ENCODE data around the gene CDIP1.

CDIP1 gene

GRCh38 chr16:4488499-4488967 lies 50.0 kb downstream of the CDIP1 start:
- DNase-seq (ENCODE audit: low spot score): no peak

GRCh38 chr16:4487955-4488498 lies 50.5 kb downstream of the CDIP1 start:
- no peak for DNase-seq (ENCODE audit: low spot score)

- DNase-seq (ENCODE audit: low spot score): no peak
These were observed 52.3 kb downstream of the CDIP1 start for GRCh38 chr16:4486126-4486893.

GRCh38 chr16:4481963-4482362 lies 56.6 kb downstream of the CDIP1 start:
- no peak for DNase-seq (ENCODE audit: low spot score)

DNA sequence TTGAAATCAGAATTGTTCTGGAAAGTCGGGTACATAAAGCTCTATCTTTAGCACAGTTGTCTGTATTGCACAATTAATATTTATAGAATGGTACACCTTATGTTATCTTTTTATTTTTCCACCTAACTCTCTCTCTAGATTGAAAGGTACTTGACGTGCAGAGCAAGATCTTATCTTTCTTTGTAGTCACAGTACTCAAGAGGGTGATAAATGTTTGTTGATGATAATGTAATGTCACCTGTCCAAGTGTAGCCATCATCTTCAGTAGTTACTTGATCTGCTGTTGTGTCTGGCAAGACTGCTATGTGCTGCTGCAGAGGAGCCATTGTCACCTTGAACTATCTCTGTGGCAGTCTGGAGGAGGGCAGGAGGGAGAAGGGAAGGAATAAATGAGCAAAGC lies 57.0 kb downstream of the CDIP1 start:
- no peak for DNase-seq (ENCODE audit: low spot score)

DNA sequence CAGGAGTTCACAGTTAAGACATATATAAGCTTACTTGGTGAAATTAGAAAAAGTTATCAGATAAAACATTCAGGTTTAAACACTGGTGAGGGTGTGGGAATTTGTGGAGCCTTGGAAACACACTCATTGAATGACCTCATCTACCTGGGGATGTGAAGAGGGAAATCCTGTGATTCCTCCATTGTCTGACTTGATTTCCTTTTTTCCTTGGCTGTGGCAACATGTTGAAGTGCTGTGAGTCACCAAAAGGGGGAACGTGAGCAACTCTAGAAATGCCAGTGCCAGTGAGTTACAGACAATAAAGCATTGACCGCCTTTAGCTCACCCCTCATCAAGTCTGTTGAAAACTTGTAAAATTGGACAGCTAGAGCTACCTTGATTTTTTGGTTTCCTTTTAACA lies 60.6 kb downstream of the CDIP1 start:
- peak; percentile 43 for DNase-seq (ENCODE audit: low spot score)

- DNase-seq (ENCODE audit: low spot score): peak; percentile 95
These were observed 62.4 kb downstream of the CDIP1 start, which contains the start of gene HMOX2 for GRCh38 chr16:4475880-4476788. Gene HMOX2 (plus strand): TSS chr16:4476398. CDS start chr16:4505525, 29,127 bp downstream.

- DNase-seq (ENCODE audit: low spot score): peak; percentile 94
These were observed 64.2 kb downstream of the CDIP1 start, which contains the start of gene NMRAL1 for GRCh38 chr16:4474192-4474961. Gene NMRAL1 (minus strand): TSS chr16:4474625. CDS start chr16:4474132, 493 bp downstream.

DNA sequence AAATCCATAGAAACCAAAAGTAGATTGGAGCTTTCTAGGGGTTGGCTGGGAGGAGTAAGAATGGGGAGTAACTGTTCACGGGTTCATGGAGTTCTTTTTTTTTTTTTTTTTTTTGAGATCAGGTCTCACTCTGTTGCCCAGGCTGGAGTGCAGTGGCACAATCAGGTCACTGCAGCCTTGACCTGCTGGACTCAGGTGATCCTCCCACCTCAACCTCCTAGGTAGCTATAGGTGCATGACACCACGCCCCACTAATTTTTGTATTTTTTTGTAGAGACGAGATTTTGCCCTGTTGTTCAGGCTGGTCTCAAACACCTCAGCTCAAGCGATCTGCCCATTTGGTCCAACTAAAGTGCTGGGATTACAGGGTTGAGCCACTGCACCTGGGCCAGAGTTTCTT lies 65.7 kb downstream of the CDIP1 start:
- no peak for DNase-seq (ENCODE audit: low spot score)

- no peak for DNase-seq (ENCODE audit: low spot score)
These were observed 66.7 kb downstream of the CDIP1 start for GRCh38 chr16:4471869-4472268.

GRCh38 chr16:4468972-4469371 lies 69.6 kb downstream of the CDIP1 start:
- DNase-seq (ENCODE audit: low spot score): no peak

- no peak for DNase-seq (ENCODE audit: low spot score)
These were observed 70.7 kb downstream of the CDIP1 start for GRCh38 chr16:4467916-4468315.

GRCh38 chr16:4465977-4466779 lies 72.4 kb downstream of the CDIP1 start:
- DNase-seq (ENCODE audit: low spot score): no peak

GRCh38 chr16:4463522-4464163 lies 74.9 kb downstream of the CDIP1 start:
- no peak for DNase-seq (ENCODE audit: low spot score)

GRCh38 chr16:4461250-4462085 lies 77.1 kb downstream of the CDIP1 start:
- peak; percentile 8 for DNase-seq (ENCODE audit: low spot score)

DNA sequence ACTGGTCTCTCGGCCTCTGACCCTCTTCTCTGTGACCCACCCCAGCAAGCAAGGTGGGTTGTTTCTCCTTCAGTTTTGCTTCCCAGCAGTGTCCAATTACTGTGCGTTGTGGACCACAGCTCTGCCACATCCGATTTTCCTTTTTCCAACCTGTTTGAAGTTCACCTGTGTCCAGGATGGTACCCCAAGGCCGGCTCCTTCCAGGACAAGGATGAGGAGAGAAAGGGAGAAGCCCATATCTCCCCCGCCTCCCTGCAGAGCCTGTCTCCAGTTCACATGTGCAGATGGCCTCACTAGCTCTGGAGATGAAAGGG lies 77.7 kb downstream of the CDIP1 start:
- no peak for DNase-seq (ENCODE audit: low spot score)

All from SW480 (cell line).